ENCODE results near the gene CCDC88C. TPM values are rescaled to one million over a fixed set of nuclear protein-coding genes. Genes with fewer than 3 reads are reported as not detected.

CCDC88C gene
- total RNA-seq, 1 donor from 2014 or later, result 12.4 TPM

DNA sequence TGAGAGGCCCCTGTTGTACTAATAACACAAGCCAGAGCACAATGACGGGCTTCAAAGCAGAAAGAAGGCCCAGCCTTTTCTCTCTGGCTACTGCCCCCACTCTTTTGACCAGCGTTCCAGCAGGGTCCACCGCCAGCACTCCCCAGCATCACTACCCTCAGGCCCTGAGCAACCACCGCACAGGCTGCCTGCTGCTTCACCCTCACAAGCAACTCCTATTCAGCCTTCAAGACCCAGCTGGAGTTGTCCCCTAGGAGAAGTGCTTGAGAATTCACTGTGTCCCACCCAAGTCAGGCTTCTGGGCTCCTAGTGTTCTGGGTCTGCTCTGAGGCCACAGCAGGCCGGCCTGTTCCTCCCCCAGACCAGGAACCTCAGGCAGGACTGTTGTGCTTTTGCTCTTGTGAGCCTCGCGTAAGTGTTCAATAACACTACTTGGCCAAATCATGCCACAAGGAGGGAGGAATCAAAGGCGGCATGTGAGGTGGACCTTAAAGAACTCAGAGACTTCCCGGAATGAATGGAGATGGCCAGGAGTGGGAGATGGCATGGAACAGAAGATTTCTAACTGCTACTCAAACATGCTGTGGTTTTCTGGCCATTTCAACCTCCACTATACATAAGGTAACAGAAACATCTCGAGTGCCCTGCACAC lies 89.8 kb downstream of the CCDC88C start:
- Mint-ChIP-seq H3K4me1 (ENCODE audit: low read depth, unreplicated experiment) (no peaks in the 10 kb centered on the region), H3K27ac (ENCODE audit: unreplicated experiment) (no peak overlapping the region), H3K9me3 (ENCODE audit: unreplicated experiment) (no peaks in the 10 kb centered on the region), H3K27me3 (ENCODE audit: low read depth, unreplicated experiment) (peaks cover 8% of the 10 kb centered on the region), H3K36me3 (ENCODE audit: low read depth, unreplicated experiment) (peaks cover 5% of the 10 kb centered on the region), H3K4me3 (ENCODE audit: unreplicated experiment) (no peak overlapping the region)
- Histone ChIP-seq H3K9ac (ENCODE audit: low read length) (no peak overlapping the region), H3K27me3 (ENCODE audit: insufficient read depth, low read length) (peaks cover 2% of the 10 kb centered on the region), H2AFZ (ENCODE audit: low read depth, low read length) (no peak overlapping the region), H3K4me3 (ENCODE audit: insufficient read depth, low read depth, low read length) (no peak overlapping the region), H3K27ac (ENCODE audit: low read depth, low read length) (no peak overlapping the region), H3K9me3 (ENCODE audit: insufficient read depth, low read depth, low read length) (no peaks in the 10 kb centered on the region), H4K20me1 (ENCODE audit: insufficient read depth, low read length) (no peaks in the 10 kb centered on the region), H3K79me2 (ENCODE audit: insufficient read depth, low read length) (no peaks in the 10 kb centered on the region), H3K36me3 (ENCODE audit: insufficient read depth, low read length) (no peaks in the 10 kb centered on the region), H3K4me2 (ENCODE audit: low read length) (no peak overlapping the region), H3K4me1 (ENCODE audit: insufficient read depth, low read length) (no peaks in the 10 kb centered on the region)
- no peak for DNase-seq (ENCODE audit: low read depth)
- no peak for FAIRE-seq
- TF ChIP-seq, protein P1, sequence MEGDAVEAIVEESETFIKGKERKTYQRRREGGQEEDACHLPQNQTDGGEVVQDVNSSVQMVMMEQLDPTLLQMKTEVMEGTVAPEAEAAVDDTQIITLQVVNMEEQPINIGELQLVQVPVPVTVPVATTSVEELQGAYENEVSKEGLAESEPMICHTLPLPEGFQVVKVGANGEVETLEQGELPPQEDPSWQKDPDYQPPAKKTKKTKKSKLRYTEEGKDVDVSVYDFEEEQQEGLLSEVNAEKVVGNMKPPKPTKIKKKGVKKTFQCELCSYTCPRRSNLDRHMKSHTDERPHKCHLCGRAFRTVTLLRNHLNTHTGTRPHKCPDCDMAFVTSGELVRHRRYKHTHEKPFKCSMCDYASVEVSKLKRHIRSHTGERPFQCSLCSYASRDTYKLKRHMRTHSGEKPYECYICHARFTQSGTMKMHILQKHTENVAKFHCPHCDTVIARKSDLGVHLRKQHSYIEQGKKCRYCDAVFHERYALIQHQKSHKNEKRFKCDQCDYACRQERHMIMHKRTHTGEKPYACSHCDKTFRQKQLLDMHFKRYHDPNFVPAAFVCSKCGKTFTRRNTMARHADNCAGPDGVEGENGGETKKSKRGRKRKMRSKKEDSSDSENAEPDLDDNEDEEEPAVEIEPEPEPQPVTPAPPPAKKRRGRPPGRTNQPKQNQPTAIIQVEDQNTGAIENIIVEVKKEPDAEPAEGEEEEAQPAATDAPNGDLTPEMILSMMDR (IDR thresholded peaks at IDR 0.05; ENCODE audit: insufficient read depth, low read depth, low read length), result no peak
- TF ChIP-seq EZH2 (IDR thresholded peaks at IDR 0.05; ENCODE audit: insufficient read depth, low read length), result no peak

- Mint-ChIP-seq H3K4me1 (ENCODE audit: low read depth, unreplicated experiment) (no peaks in the 10 kb centered on the region), H3K27ac (ENCODE audit: unreplicated experiment) (no peak overlapping the region), H3K9me3 (ENCODE audit: unreplicated experiment) (no peaks in the 10 kb centered on the region), H3K36me3 (ENCODE audit: low read depth, unreplicated experiment) (peaks cover 5% of the 10 kb centered on the region), H3K4me3 (ENCODE audit: unreplicated experiment) (no peak overlapping the region), H3K27me3 (ENCODE audit: low read depth, unreplicated experiment) (peaks cover 8% of the 10 kb centered on the region)
- Histone ChIP-seq H3K36me3 (ENCODE audit: insufficient read depth, low read length) (no peaks in the 10 kb centered on the region), H3K4me3 (ENCODE audit: insufficient read depth, low read depth, low read length) (no peak overlapping the region), H2AFZ (ENCODE audit: low read depth, low read length) (no peak overlapping the region), H3K79me2 (ENCODE audit: insufficient read depth, low read length) (no peaks in the 10 kb centered on the region), H3K4me2 (ENCODE audit: low read length) (no peak overlapping the region), H4K20me1 (ENCODE audit: insufficient read depth, low read length) (no peaks in the 10 kb centered on the region), H3K9me3 (ENCODE audit: insufficient read depth, low read depth, low read length) (no peaks in the 10 kb centered on the region), H3K27me3 (ENCODE audit: insufficient read depth, low read length) (peaks cover 2% of the 10 kb centered on the region), H3K27ac (ENCODE audit: low read depth, low read length) (no peak overlapping the region), H3K9ac (ENCODE audit: low read length) (no peak overlapping the region), H3K4me1 (ENCODE audit: insufficient read depth, low read length) (no peaks in the 10 kb centered on the region)
- DNase-seq (ENCODE audit: low read depth), result no peak
- no peak for FAIRE-seq
- TF ChIP-seq, protein P1 (IDR thresholded peaks at IDR 0.05; ENCODE audit: insufficient read depth, low read depth, low read length), result no peak
- TF ChIP-seq EZH2 (IDR thresholded peaks at IDR 0.05; ENCODE audit: insufficient read depth, low read length), result no peak
Measured at GRCh38 chr14:91327250-91327595, 90.4 kb downstream of the CCDC88C start.

GRCh38 chr14:91326514-91327249 lies 90.9 kb downstream of the CCDC88C start:
- Mint-ChIP-seq H3K4me3 (ENCODE audit: unreplicated experiment) (no peak overlapping the region), H3K27ac (ENCODE audit: unreplicated experiment) (no peak overlapping the region), H3K4me1 (ENCODE audit: low read depth, unreplicated experiment) (no peaks in the 10 kb centered on the region), H3K27me3 (ENCODE audit: low read depth, unreplicated experiment) (peaks cover 8% of the 10 kb centered on the region), H3K9me3 (ENCODE audit: unreplicated experiment) (no peaks in the 10 kb centered on the region), H3K36me3 (ENCODE audit: low read depth, unreplicated experiment) (peaks cover 5% of the 10 kb centered on the region)
- Histone ChIP-seq H3K4me3 (ENCODE audit: insufficient read depth, low read depth, low read length) (no peak overlapping the region), H3K4me1 (ENCODE audit: insufficient read depth, low read length) (no peaks in the 10 kb centered on the region), H2AFZ (ENCODE audit: low read depth, low read length) (no peak overlapping the region), H3K4me2 (ENCODE audit: low read length) (no peak overlapping the region), H3K36me3 (ENCODE audit: insufficient read depth, low read length) (no peaks in the 10 kb centered on the region), H3K9ac (ENCODE audit: low read length) (no peak overlapping the region), H4K20me1 (ENCODE audit: insufficient read depth, low read length) (no peaks in the 10 kb centered on the region), H3K9me3 (ENCODE audit: insufficient read depth, low read depth, low read length) (no peaks in the 10 kb centered on the region), H3K27ac (ENCODE audit: low read depth, low read length) (no peak overlapping the region), H3K27me3 (ENCODE audit: insufficient read depth, low read length) (peaks cover 2% of the 10 kb centered on the region), H3K79me2 (ENCODE audit: insufficient read depth, low read length) (no peaks in the 10 kb centered on the region)
- no peak for TF ChIP-seq EZH2 (IDR thresholded peaks at IDR 0.05; ENCODE audit: insufficient read depth, low read length)
- TF ChIP-seq, protein P1 (IDR thresholded peaks at IDR 0.05; ENCODE audit: insufficient read depth, low read depth, low read length), result no peak
- DNase-seq (ENCODE audit: low read depth) (no peak), FAIRE-seq (no peak)
